Testis (tissue), 3 donors: ENCODE results near the gene CYYR1. TPM values are rescaled to one million over a fixed set of nuclear protein-coding genes. Genes with fewer than 3 reads are reported as not detected.

ENCODE experiments used
- DNase-seq: peaks from one replicate; pipeline ENCODE4 v3.0.0-alpha.2; 2019
- H3K27ac ChIP-seq, 2 donors: fragments of 200-600 bp; sonication (generic); one replicate each; pipeline ENCODE4 v1.5.1; 2019
- H3K27me3 ChIP-seq: fragments of 200-600 bp; sonication (generic); one replicate; pipeline ENCODE4 v1.5.1; 2019
- H3K36me3 ChIP-seq: fragments of 200-600 bp; sonication (generic); one replicate; pipeline ENCODE4 v1.5.1; 2017; ENCODE audit warnings: low read depth; ENCODE audit errors: missing control alignments
- H3K4me1 ChIP-seq: fragments of 200-600 bp; sonication (generic); one replicate; pipeline ENCODE4 v1.5.1; 2019
- H3K4me3 ChIP-seq, 2 donors: fragments of 200-600 bp; sonication (generic); one replicate each; pipeline ENCODE4 v1.5.1; 2017 to 2019
- H3K9me3 ChIP-seq: fragments of 200-600 bp; sonication (generic); one replicate; pipeline ENCODE4 v1.5.1; 2017
- POLR2A ChIP-seq: fragments of 450-650 bp; IDR thresholded peaks from one replicate; pipeline ENCODE4 v1.6.1; 2017; ENCODE audit warnings: antibody characterized with exemption, mild to moderate bottlenecking, moderate library complexity
- WGBS, 2 donors: methylation state at CpG; one replicate each; pipeline ENCODE4 v1.1.5; 2018; 5-methylcytosine and 5-hydroxymethylcytosine counted together
- intact Hi-C: fragments of 100-400 bp; cut with DNase I; formaldehyde crosslinking; loops from one replicate; pipeline ENCODE4 v1.15.1; 2023; ENCODE audit warnings: low total_unique reads
- polyA plus RNA-seq: library from polyadenylated mRNA; stranded (reverse); fragments of 350-450 nt; fragmentation: Illumina TruSeq; extraction: RNeasy Lipid Tissue Mini Kit (QIAGEN cat#74804); gene quantifications from one replicate; pipeline ENCODE4 v1.2.3, GENCODE V29; 2014; ENCODE audit warnings: low read depth, low replicate concordance; ENCODE audit not compliant: insufficient read depth
- total RNA-seq, 2 donors: library from RNA; depleted of rRNA; stranded (reverse); fragments of >200 nt; gene quantifications; one replicate each; pipeline ENCODE4 v1.2.3, GENCODE V29; 2016
- TF ChIP-seq, protein P1 (sequence below), 3 experiments: fragments of 450-650 bp in 2 of 3; fragments of 200-600 bp in 1 of 3; sonication (generic) in 1 of 3; IDR thresholded peaks; one replicate each; pipeline ENCODE4 v1.5.1; 2016 to 2019; ENCODE audit warnings: antibody characterized with exemption in 3 of 3, mild to moderate bottlenecking in 2 of 3, moderate library complexity in 1 of 3

The CYYR1 gene
- total and polyA plus RNA-seq, 3 donors from 2014 or later, result 4.4 to 6.1 (median 4.6) TPM

- DNase-seq, result no peak
- Histone ChIP-seq H3K36me3 (no peaks in the 10 kb centered on the region), H3K4me3 (no peak overlapping the region), H3K4me1 (no peaks in the 10 kb centered on the region), H3K27me3 (no peaks in the 10 kb centered on the region), H3K27ac (no peak overlapping the region), H3K9me3 (no peaks in the 10 kb centered on the region)
- WGBS, 2 donors, result 86 to 88% methylated on average over 3 of the region's 3 CpGs
- intact Hi-C loops, result no loop called here
- TF ChIP-seq POLR2A, result no peak
- TF ChIP-seq, protein P1, sequence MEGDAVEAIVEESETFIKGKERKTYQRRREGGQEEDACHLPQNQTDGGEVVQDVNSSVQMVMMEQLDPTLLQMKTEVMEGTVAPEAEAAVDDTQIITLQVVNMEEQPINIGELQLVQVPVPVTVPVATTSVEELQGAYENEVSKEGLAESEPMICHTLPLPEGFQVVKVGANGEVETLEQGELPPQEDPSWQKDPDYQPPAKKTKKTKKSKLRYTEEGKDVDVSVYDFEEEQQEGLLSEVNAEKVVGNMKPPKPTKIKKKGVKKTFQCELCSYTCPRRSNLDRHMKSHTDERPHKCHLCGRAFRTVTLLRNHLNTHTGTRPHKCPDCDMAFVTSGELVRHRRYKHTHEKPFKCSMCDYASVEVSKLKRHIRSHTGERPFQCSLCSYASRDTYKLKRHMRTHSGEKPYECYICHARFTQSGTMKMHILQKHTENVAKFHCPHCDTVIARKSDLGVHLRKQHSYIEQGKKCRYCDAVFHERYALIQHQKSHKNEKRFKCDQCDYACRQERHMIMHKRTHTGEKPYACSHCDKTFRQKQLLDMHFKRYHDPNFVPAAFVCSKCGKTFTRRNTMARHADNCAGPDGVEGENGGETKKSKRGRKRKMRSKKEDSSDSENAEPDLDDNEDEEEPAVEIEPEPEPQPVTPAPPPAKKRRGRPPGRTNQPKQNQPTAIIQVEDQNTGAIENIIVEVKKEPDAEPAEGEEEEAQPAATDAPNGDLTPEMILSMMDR (IDR thresholded peaks at IDR 0.05), result no peak
Measured at GRCh38 chr21:26597031-26597430, 23.9 kb upstream of the CYYR1 start.

GRCh38 chr21:26595971-26596370, 22.9 kb upstream of the CYYR1 start:
- H3K27me3 ChIP-seq, result no peaks in the 10 kb centered on the region
- no peak for DNase-seq
- no peaks in the 10 kb centered on the region for H3K36me3 ChIP-seq
- H3K4me3 ChIP-seq, result no peak overlapping the region
- no peaks in the 10 kb centered on the region for H3K9me3 ChIP-seq
- H3K4me1 ChIP-seq, result no peaks in the 10 kb centered on the region
- intact Hi-C loops, result no loop called here
- WGBS, 2 donors, result 90 to 91% methylated on average over 7 of the region's 7 CpGs
- no peak overlapping the region for H3K27ac ChIP-seq
- no peak for TF ChIP-seq POLR2A
- TF ChIP-seq, protein P1 (IDR thresholded peaks at IDR 0.05), result no peak

- DNase-seq, result no peak
- TF ChIP-seq, protein P1 (IDR thresholded peaks at IDR 0.05), result no peak
- no peak for TF ChIP-seq POLR2A
- Histone ChIP-seq H3K4me3 (no peak overlapping the region), H3K27me3 (no peaks in the 10 kb centered on the region), H3K4me1 (no peaks in the 10 kb centered on the region), H3K36me3 (no peaks in the 10 kb centered on the region), H3K27ac (no peak overlapping the region), H3K9me3 (no peaks in the 10 kb centered on the region)
- intact Hi-C loops, result no loop called here
- WGBS, 2 donors, result 87 to 89% methylated on average over 1 of the region's 1 CpG
Measured at GRCh38 chr21:26593800-26594199, 20.7 kb upstream of the CYYR1 start.

GRCh38 chr21:26591543-26591942, 18.5 kb upstream of the CYYR1 start:
- WGBS, 2 donors, result 90% methylated on average over 5 of the region's 5 CpGs
- Histone ChIP-seq H3K9me3 (no peaks in the 10 kb centered on the region), H3K36me3 (no peaks in the 10 kb centered on the region), H3K27me3 (no peaks in the 10 kb centered on the region), H3K4me3 (no peak overlapping the region), H3K27ac (no peak overlapping the region), H3K4me1 (no peaks in the 10 kb centered on the region)
- TF ChIP-seq, protein P1 (IDR thresholded peaks at IDR 0.05), result no peak
- TF ChIP-seq POLR2A, result no peak
- no peak for DNase-seq
- intact Hi-C loops, result no loop called here

DNA sequence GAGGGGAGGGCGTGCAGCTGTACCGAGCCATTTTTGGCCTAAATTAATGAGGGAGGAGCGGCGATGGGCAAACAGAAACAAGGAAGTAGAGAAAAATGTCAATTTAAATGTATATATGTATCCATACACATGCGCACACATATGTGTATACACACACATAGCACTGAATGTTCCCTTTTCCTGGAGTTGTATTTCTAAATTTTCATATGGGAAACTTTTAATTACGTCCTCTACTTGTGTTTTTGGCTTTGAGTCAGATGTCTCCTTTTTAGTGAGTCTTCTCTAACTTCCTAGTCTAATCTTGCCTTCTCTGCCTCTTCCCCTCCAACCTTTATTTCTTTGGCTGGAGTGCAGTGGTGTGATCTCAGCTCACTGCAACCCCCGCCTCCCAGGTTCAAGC, 15.4 kb upstream of the CYYR1 start:
- Histone ChIP-seq H3K36me3 (no peaks in the 10 kb centered on the region), H3K4me1 (no peaks in the 10 kb centered on the region), H3K27ac (no peak overlapping the region), H3K9me3 (no peaks in the 10 kb centered on the region), H3K27me3 (no peaks in the 10 kb centered on the region), H3K4me3 (no peak overlapping the region)
- 48 to 58% methylated on average over 7 of the region's 7 CpGs for WGBS, 2 donors
- TF ChIP-seq POLR2A, result no peak
- TF ChIP-seq, protein P1 (IDR thresholded peaks at IDR 0.05), result no peak
- intact Hi-C loops, result no loop called here
- no peak for DNase-seq
